ENCODE data around the gene AMBRA1.

AMBRA1 gene

GRCh38 chr11:46458491-46458890 lies 135.3 kb downstream of the AMBRA1 start:
- Histone ChIP-seq H3K9ac (ENCODE audit: low read length) (no peak overlapping the region), H3K4me1 (ENCODE audit: control insufficient read depth, insufficient read depth, low read length) (no peaks in the 10 kb centered on the region), H3K4me3 (ENCODE audit: low read length) (no peak overlapping the region), H3K27me3 (ENCODE audit: control insufficient read depth, insufficient read depth, low read length) (no peaks in the 10 kb centered on the region), H3K36me3 (ENCODE audit: control insufficient read depth, insufficient read depth, low read length) (no peaks in the 10 kb centered on the region), H3K27ac (ENCODE audit: low read depth, low read length) (no peak overlapping the region)

GRCh38 chr11:46457659-46458424 lies 136.0 kb downstream of the AMBRA1 start:
- Histone ChIP-seq H3K4me3 (ENCODE audit: low read length) (no peak overlapping the region), H3K36me3 (ENCODE audit: control insufficient read depth, insufficient read depth, low read length) (no peaks in the 10 kb centered on the region), H3K9ac (ENCODE audit: low read length) (no peak overlapping the region), H3K27me3 (ENCODE audit: control insufficient read depth, insufficient read depth, low read length) (no peaks in the 10 kb centered on the region), H3K4me1 (ENCODE audit: control insufficient read depth, insufficient read depth, low read length) (no peaks in the 10 kb centered on the region), H3K27ac (ENCODE audit: low read depth, low read length) (no peak overlapping the region)

- H3K36me3 ChIP-seq (ENCODE audit: control insufficient read depth, insufficient read depth, low read length): no peaks in the 10 kb centered on the region
- no peaks in the 10 kb centered on the region for H3K4me1 ChIP-seq (ENCODE audit: control insufficient read depth, insufficient read depth, low read length)
- no peak overlapping the region for H3K9ac ChIP-seq (ENCODE audit: low read length)
- H3K27ac ChIP-seq (ENCODE audit: low read depth, low read length): no peak overlapping the region
- no peak overlapping the region for H3K4me3 ChIP-seq (ENCODE audit: low read length)
- no peaks in the 10 kb centered on the region for H3K27me3 ChIP-seq (ENCODE audit: control insufficient read depth, insufficient read depth, low read length)
These were observed 136.8 kb downstream of the AMBRA1 start for GRCh38 chr11:46457021-46457420.

DNA sequence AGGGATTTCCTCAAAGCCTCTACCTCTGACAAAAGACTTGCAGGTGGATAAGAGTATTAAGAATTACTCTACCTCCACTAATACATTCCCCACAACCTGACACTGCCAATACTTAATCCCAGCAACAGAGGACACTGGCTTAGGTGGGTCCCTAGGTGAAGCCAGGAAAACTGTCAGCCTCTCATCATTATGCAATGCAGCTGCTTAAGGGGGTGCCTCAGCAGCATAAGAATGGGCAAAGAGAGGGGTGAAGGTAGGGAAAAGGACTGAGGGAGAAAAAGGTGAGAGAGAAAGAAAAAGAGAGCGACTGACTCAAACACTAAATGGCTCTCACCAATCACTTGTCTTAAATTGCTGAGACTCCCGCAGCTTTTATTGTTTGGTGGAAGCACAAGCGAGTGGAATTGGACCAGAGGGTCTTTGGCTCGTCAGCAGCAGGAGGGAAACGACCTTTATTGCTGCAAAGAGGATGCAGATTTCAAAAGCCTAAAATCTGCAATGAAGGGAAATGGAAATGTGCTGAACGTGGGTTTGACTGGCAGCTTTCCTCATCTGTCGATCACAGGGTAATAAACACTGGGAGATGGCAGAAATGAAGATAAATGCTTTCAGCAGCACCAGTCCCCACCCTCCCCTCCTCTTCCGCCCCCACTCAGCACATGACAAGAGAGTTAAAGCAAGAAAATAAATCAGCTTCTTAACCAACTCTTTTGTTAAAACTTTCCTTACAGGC lies 137.4 kb downstream of the AMBRA1 start:
- Histone ChIP-seq H3K27me3 (ENCODE audit: control insufficient read depth, insufficient read depth, low read length) (no peaks in the 10 kb centered on the region), H3K36me3 (ENCODE audit: control insufficient read depth, insufficient read depth, low read length) (no peaks in the 10 kb centered on the region), H3K4me1 (ENCODE audit: control insufficient read depth, insufficient read depth, low read length) (peaks cover under 1% of the 10 kb centered on the region), H3K27ac (ENCODE audit: low read depth, low read length) (no peak overlapping the region), H3K4me3 (ENCODE audit: low read length) (no peak overlapping the region), H3K9ac (ENCODE audit: low read length) (no peak overlapping the region)

DNA sequence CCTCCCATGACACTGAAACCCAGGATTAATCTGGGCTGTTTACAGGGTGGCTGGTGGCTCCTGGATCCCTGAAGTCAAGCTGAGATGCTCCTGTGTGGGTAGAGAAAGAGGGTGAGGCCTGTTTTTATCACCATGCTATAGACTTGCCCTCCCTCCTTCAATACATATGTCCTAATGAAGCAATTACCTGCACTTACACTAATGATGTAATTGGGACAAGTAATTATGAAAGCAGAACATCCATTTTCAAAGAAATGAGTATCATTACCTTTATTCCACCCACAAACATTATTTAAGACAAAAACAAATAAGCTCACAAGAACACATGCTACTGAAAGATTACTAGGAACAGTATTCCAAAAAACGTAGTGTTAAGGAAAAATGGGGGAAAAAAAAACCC lies 138.0 kb downstream of the AMBRA1 start:
- H3K4me3 ChIP-seq (ENCODE audit: low read length): no peak overlapping the region
- H3K4me1 ChIP-seq (ENCODE audit: control insufficient read depth, insufficient read depth, low read length): peaks cover 7% of the 10 kb centered on the region
- no peak overlapping the region for H3K9ac ChIP-seq (ENCODE audit: low read length)
- H3K36me3 ChIP-seq (ENCODE audit: control insufficient read depth, insufficient read depth, low read length): no peaks in the 10 kb centered on the region
- no peak overlapping the region for H3K27ac ChIP-seq (ENCODE audit: low read depth, low read length)
- no peaks in the 10 kb centered on the region for H3K27me3 ChIP-seq (ENCODE audit: control insufficient read depth, insufficient read depth, low read length)

DNA sequence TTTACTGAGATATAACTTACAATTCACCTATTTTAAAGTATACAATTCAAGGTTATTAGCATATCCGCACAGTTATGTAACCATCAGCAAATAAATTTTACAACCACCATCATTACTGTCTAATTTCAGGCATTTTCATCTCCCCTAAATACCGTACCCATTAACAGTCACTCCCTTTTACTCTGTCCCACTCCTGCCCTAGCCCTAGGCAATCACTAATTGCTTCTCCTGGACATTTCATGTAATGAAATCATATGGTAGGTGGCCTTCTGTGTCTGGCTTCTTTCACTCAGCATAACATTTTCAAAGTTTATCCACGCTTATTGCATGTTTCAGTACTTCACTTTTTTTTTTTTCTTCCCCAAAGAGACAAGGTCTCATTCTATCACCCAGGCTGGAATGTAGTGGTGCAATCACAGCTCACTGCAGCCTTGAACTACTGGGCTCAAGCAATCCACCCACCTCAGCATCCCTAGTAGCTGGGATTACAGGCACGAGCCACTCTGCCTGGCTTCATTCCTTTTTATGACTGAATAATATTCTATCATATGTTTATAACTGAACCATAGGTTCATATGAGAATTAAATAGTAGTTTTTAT lies 140.8 kb downstream of the AMBRA1 start:
- Histone ChIP-seq H3K4me1 (ENCODE audit: control insufficient read depth, insufficient read depth, low read length) (peaks cover 7% of the 10 kb centered on the region), H3K9ac (ENCODE audit: low read length) (no peak overlapping the region), H3K4me3 (ENCODE audit: low read length) (no peak overlapping the region), H3K27me3 (ENCODE audit: control insufficient read depth, insufficient read depth, low read length) (no peaks in the 10 kb centered on the region), H3K36me3 (ENCODE audit: control insufficient read depth, insufficient read depth, low read length) (no peaks in the 10 kb centered on the region), H3K27ac (ENCODE audit: low read depth, low read length) (no peak overlapping the region)

- no peak overlapping the region for H3K9ac ChIP-seq (ENCODE audit: low read length)
These were observed 142.1 kb downstream of the AMBRA1 start for GRCh38 chr11:46451759-46452158.

DNA sequence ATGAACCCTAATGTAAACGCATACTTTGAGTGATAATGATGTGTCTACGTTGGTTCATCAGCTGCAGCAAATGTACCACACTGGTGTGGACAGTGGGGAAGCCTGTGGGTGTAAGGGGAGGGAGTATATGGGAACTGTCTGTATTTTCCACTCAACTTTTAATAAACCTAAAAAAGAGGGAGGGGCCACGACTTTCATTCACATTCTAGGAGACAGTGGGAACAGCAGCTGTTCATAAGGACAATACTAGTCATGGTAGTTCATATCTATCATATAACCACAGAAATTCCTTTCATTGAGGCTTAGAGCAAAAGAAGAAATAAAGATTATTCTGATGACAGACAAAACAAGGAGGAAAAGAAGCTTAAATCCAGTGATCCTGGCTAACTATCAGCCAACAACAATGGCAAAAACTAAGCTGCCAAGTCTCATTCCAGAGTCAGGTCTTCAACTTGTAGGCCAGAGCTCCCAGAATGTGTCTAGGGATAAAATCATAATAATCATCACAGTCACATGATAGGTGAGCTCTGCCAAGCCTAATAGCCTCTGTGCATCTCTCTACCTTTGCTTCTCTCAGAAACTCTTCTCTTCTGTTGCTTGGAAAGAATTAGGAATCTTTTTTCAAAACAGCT lies 142.9 kb downstream of the AMBRA1 start:
- Histone ChIP-seq H3K9ac (ENCODE audit: low read length) (no peak overlapping the region), H3K27ac (ENCODE audit: low read depth, low read length) (no peak overlapping the region), H3K36me3 (ENCODE audit: control insufficient read depth, insufficient read depth, low read length) (no peaks in the 10 kb centered on the region)

More at GRCh38 chr11:46451759-46452158, 142.1 kb downstream of the AMBRA1 start:
- H3K36me3 ChIP-seq (ENCODE audit: control insufficient read depth, insufficient read depth, low read length): no peaks in the 10 kb centered on the region
- peaks cover 7% of the 10 kb centered on the region for H3K4me1 ChIP-seq (ENCODE audit: control insufficient read depth, insufficient read depth, low read length)
- H3K27ac ChIP-seq (ENCODE audit: low read depth, low read length): no peak overlapping the region
- H3K27me3 ChIP-seq (ENCODE audit: control insufficient read depth, insufficient read depth, low read length): no peaks in the 10 kb centered on the region
- no peak overlapping the region for H3K4me3 ChIP-seq (ENCODE audit: low read length)

GRCh38 chr11:46447544-46447943 lies 146.3 kb downstream of the AMBRA1 start:
- H3K36me3 ChIP-seq (ENCODE audit: control insufficient read depth, insufficient read depth, low read length): no peaks in the 10 kb centered on the region
- H3K27me3 ChIP-seq (ENCODE audit: control insufficient read depth, insufficient read depth, low read length): no peaks in the 10 kb centered on the region
- H3K9ac ChIP-seq (ENCODE audit: low read length): no peak overlapping the region
- H3K4me3 ChIP-seq (ENCODE audit: low read length): no peak overlapping the region
- no peak overlapping the region for H3K27ac ChIP-seq (ENCODE audit: low read depth, low read length)
- peaks cover 20% of the 10 kb centered on the region for H3K4me1 ChIP-seq (ENCODE audit: control insufficient read depth, insufficient read depth, low read length)

More for the DNA sequence above, 142.9 kb downstream of the AMBRA1 start:
- Histone ChIP-seq H3K4me3 (ENCODE audit: low read length) (no peak overlapping the region), H3K27me3 (ENCODE audit: control insufficient read depth, insufficient read depth, low read length) (no peaks in the 10 kb centered on the region), H3K4me1 (ENCODE audit: control insufficient read depth, insufficient read depth, low read length) (peaks cover 15% of the 10 kb centered on the region)

GRCh38 chr11:46445920-46446771 lies 147.7 kb downstream of the AMBRA1 start:
- Histone ChIP-seq H3K36me3 (ENCODE audit: control insufficient read depth, insufficient read depth, low read length) (peaks cover 3% of the 10 kb centered on the region), H3K27ac (ENCODE audit: low read depth, low read length) (no peak overlapping the region), H3K4me1 (ENCODE audit: control insufficient read depth, insufficient read depth, low read length) (peaks cover 16% of the 10 kb centered on the region), H3K4me3 (ENCODE audit: low read length) (no peak overlapping the region), H3K27me3 (ENCODE audit: control insufficient read depth, insufficient read depth, low read length) (no peaks in the 10 kb centered on the region), H3K9ac (ENCODE audit: low read length) (no peak overlapping the region)

- no peak overlapping the region for H3K27ac ChIP-seq (ENCODE audit: low read depth, low read length)
- peaks cover 13% of the 10 kb centered on the region for H3K4me1 ChIP-seq (ENCODE audit: control insufficient read depth, insufficient read depth, low read length)
- H3K36me3 ChIP-seq (ENCODE audit: control insufficient read depth, insufficient read depth, low read length): peaks cover 3% of the 10 kb centered on the region
- H3K4me3 ChIP-seq (ENCODE audit: low read length): no peak overlapping the region
- no peak overlapping the region for H3K9ac ChIP-seq (ENCODE audit: low read length)
- no peaks in the 10 kb centered on the region for H3K27me3 ChIP-seq (ENCODE audit: control insufficient read depth, insufficient read depth, low read length)
These were observed 148.5 kb downstream of the AMBRA1 start for GRCh38 chr11:46445192-46445919.
